Vagina (tissue), 2 donors: Measurements from ENCODE around the gene EVA1A.

Source experiments
- CTCF ChIP-seq, 3 experiments: fragments of 450-650 bp in 2 of 3; fragments of 200-600 bp in 1 of 3; sonication (generic) in 1 of 3; IDR thresholded peaks; one replicate each; pipeline ENCODE4 v1.5.1; 2017 to 2019; ENCODE audit warnings: antibody characterized with exemption in 3 of 3, mild to moderate bottlenecking in 2 of 3, moderate library complexity in 2 of 3
- POLR2A ChIP-seq, 2 donors: fragments of 450-650 bp; IDR thresholded peaks; one replicate each; pipeline ENCODE4 v1.6.1; 2017; ENCODE audit warnings: antibody characterized with exemption in 2 of 2, mild to moderate bottlenecking in 2 of 2, moderate library complexity in 2 of 2

GRCh38 chr2:75564713-75565359, 4.1 kb upstream of the EVA1A start:
- no peak for TF ChIP-seq POLR2A (IDR thresholded peaks at IDR 0.05)
- no peak for TF ChIP-seq CTCF (IDR thresholded peaks at IDR 0.05)
